ENCODE measurements around the gene ANKLE1. TPM values are rescaled to one million over a fixed set of nuclear protein-coding genes. Genes with fewer than 3 reads are reported as not detected.

Gene ANKLE1
- total and polyA plus RNA-seq, 10 of the 15 experiments (the other 5 are each of a cell fraction or from before 2014, with no cell fraction given): 2.2 to 17.9 (median 10.9) TPM

- TF ChIP-seq ZNF687 (IDR thresholded peaks at IDR 0.05): no peak
- no peak for TF ChIP-seq NKRF (conservative IDR thresholded peaks at IDR 0.05)
- TF ChIP-seq BMI1 (IDR thresholded peaks at IDR 0.05; ENCODE audit: borderline replicate concordance): no peak
- no peak for TF ChIP-seq SMC3 (IDR thresholded peaks at IDR 0.05; ENCODE audit: borderline replicate concordance, low read length)
- no peak for TF ChIP-seq POLR2AphosphoS5 (IDR thresholded peaks at IDR 0.05; ENCODE audit: low read length)
- TF ChIP-seq NR2F1 (conservative IDR thresholded peaks at IDR 0.05): no peak
- TF ChIP-seq IRF5 (IDR thresholded peaks at IDR 0.05; ENCODE audit: borderline replicate concordance): no peak
- TF ChIP-seq FOXK2 (IDR thresholded peaks at IDR 0.05): no peak
- TF ChIP-seq TARDBP (IDR thresholded peaks at IDR 0.05; ENCODE audit: borderline replicate concordance): no peak
- TF ChIP-seq USF1 (IDR thresholded peaks at IDR 0.05; ENCODE audit: borderline replicate concordance, extremely low read length, insufficient read depth, low read depth, low read length): no peak
- TF ChIP-seq, protein P1, sequence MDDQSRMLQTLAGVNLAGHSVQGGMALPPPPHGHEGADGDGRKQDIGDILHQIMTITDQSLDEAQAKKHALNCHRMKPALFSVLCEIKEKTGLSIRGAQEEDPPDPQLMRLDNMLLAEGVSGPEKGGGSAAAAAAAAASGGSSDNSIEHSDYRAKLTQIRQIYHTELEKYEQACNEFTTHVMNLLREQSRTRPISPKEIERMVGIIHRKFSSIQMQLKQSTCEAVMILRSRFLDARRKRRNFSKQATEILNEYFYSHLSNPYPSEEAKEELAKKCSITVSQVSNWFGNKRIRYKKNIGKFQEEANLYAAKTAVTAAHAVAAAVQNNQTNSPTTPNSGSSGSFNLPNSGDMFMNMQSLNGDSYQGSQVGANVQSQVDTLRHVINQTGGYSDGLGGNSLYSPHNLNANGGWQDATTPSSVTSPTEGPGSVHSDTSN (IDR thresholded peaks at IDR 0.05; ENCODE audit: insufficient replicate concordance, low read depth, low read length): peak; percentile 95
- TF ChIP-seq SREBF1 (IDR thresholded peaks at IDR 0.05; ENCODE audit: low read length): no peak
- peak; percentile 90 for TF ChIP-seq NFYB (IDR thresholded peaks at IDR 0.05; ENCODE audit: insufficient read depth, low read depth, low read length)
- peak; percentile 88 for TF ChIP-seq SP1 (IDR thresholded peaks at IDR 0.05; ENCODE audit: low read depth, low read length)
- TF ChIP-seq SMARCA5 (IDR thresholded peaks at IDR 0.05): no peak
- no peak for TF ChIP-seq KAT2A (conservative IDR thresholded peaks at IDR 0.05; ENCODE audit: control insufficient read depth, low read depth, low read length)
- no peak for TF ChIP-seq ZNF274 (IDR thresholded peaks at IDR 0.05; ENCODE audit: insufficient read depth, insufficient read length)
- no peak for TF ChIP-seq EED (IDR thresholded peaks at IDR 0.05; ENCODE audit: low read depth)
- no peak for TF ChIP-seq TBL1XR1 (IDR thresholded peaks at IDR 0.05; ENCODE audit: low read depth, low read length)
- no peak for TF ChIP-seq YY1 (IDR thresholded peaks at IDR 0.05; ENCODE audit: low read depth, low read length)
Measured at GRCh38 chr19:17289489-17289888, 7.8 kb downstream of the ANKLE1 start (continued).

All from GM12878 (cell line).